Measurements from ENCODE around the gene NFIX. TPM values are rescaled to one million over a fixed set of nuclear protein-coding genes. Genes with fewer than 3 reads are reported as not detected.

Gene NFIX
- total and polyA plus RNA-seq, 2 of the 13 experiments (the other 11 are each of a cell fraction or from before 2014, with no cell fraction given), result 3.4 to 5.4 TPM

GRCh38 chr19:13053761-13054625 lies 58.7 kb downstream of the NFIX start (continued):
- TF ChIP-seq ZNF883 (CRISPR knock-in tag; IDR thresholded peaks at IDR 0.05; ENCODE audit: not compliant biosample characterization) (no peak), SMAD1 (CRISPR knock-in tag; IDR thresholded peaks at IDR 0.05; ENCODE audit: borderline replicate concordance, low read depth) (no peak; the same call in 1 of the 2 replicates), MLXIP (CRISPR knock-in tag; IDR thresholded peaks at IDR 0.05; ENCODE audit: borderline replicate concordance) (no peak), GPN1 (CRISPR knock-in tag; IDR thresholded peaks at IDR 0.05; ENCODE audit: borderline replicate concordance) (no peak), NFE2L1 (CRISPR knock-in tag; IDR thresholded peaks at IDR 0.05; ENCODE audit: borderline replicate concordance) (no peak), FOXM1 (CRISPR knock-in tag; IDR thresholded peaks at IDR 0.05) (no peak), ZHX2 (IDR thresholded peaks at IDR 0.05; ENCODE audit: low read depth) (peak; percentile 38; the same call in 1 of the 2 replicates), ZHX2 (CRISPR knock-in tag; IDR thresholded peaks at IDR 0.05; ENCODE audit: borderline replicate concordance) (no peak), ZNF558 (CRISPR knock-in tag; IDR thresholded peaks at IDR 0.05; ENCODE audit: borderline replicate concordance) (no peak), ZFAT (CRISPR knock-in tag; conservative IDR thresholded peaks at IDR 0.05) (no peak), JARID2 (CRISPR knock-in tag; IDR thresholded peaks at IDR 0.05; ENCODE audit: insufficient replicate concordance) (no peak), ZNF274 (CRISPR knock-in tag; IDR thresholded peaks at IDR 0.05) (no peak; the same call in 1 of the 2 replicates), PTBP1 (IDR thresholded peaks at IDR 0.05; ENCODE audit: low read depth, low read length, poor library complexity, severe bottlenecking) (no peak), ZNF253 (CRISPR knock-in tag; IDR thresholded peaks at IDR 0.05; ENCODE audit: borderline replicate concordance) (no peak), ZNF275 (CRISPR knock-in tag; IDR thresholded peaks at IDR 0.05; ENCODE audit: borderline replicate concordance) (no peak; the same call in 1 of the 2 replicates), ZNF431 (CRISPR knock-in tag; IDR thresholded peaks at IDR 0.05; ENCODE audit: borderline replicate concordance, low read depth) (peak; percentile 64; the same call in 1 of the 2 replicates), NFATC3 (CRISPR knock-in tag; IDR thresholded peaks at IDR 0.05) (no peak), HMGA1 (CRISPR knock-in tag; conservative IDR thresholded peaks at IDR 0.05) (no peak), ZNF17 (CRISPR knock-in tag; IDR thresholded peaks at IDR 0.05) (no peak)
